Testis (tissue), 2 donors: ENCODE measurements around the gene KCNJ10.

Experiments used
- POLR2A ChIP-seq: fragments of 450-650 bp; IDR thresholded peaks from one replicate; pipeline ENCODE4 v1.6.1; 2017; ENCODE audit warnings: antibody characterized with exemption, mild to moderate bottlenecking, moderate library complexity
- TF ChIP-seq, protein P1 (sequence below), 3 experiments: fragments of 450-650 bp in 2 of 3; fragments of 200-600 bp in 1 of 3; sonication (generic) in 1 of 3; IDR thresholded peaks; one replicate each; pipeline ENCODE4 v1.5.1; 2016 to 2019; ENCODE audit warnings: antibody characterized with exemption in 3 of 3, mild to moderate bottlenecking in 2 of 3, moderate library complexity in 1 of 3

DNA sequence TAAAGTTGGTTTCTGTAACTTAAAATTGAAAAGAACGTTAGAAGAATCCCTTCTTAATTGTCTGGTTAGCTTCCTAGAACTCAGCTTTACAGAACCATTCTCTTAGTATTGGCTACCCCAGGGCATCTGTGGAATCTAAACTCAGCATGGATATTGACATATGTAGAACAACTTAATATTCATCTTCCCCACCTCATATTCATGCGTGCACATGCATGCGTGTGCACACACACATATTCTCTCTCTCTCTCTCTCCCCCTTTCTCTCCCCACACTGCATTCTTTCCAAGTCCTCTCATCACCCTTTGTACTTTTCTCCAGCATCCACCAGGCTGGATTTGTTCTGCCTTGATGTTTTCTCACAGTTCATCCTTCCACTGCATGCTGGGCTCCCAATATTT, 51.6 kb downstream of the KCNJ10 start:
- TF ChIP-seq, protein P1, sequence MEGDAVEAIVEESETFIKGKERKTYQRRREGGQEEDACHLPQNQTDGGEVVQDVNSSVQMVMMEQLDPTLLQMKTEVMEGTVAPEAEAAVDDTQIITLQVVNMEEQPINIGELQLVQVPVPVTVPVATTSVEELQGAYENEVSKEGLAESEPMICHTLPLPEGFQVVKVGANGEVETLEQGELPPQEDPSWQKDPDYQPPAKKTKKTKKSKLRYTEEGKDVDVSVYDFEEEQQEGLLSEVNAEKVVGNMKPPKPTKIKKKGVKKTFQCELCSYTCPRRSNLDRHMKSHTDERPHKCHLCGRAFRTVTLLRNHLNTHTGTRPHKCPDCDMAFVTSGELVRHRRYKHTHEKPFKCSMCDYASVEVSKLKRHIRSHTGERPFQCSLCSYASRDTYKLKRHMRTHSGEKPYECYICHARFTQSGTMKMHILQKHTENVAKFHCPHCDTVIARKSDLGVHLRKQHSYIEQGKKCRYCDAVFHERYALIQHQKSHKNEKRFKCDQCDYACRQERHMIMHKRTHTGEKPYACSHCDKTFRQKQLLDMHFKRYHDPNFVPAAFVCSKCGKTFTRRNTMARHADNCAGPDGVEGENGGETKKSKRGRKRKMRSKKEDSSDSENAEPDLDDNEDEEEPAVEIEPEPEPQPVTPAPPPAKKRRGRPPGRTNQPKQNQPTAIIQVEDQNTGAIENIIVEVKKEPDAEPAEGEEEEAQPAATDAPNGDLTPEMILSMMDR (IDR thresholded peaks at IDR 0.05), result no peak
- TF ChIP-seq POLR2A, result no peak
